Naive B cell (primary cell): ENCODE measurements around the gene SP140. TPM values are rescaled to one million over a fixed set of nuclear protein-coding genes. Genes with fewer than 3 reads are reported as not detected.
"Not testable (repeated sequence)": the region's sequence is repeated elsewhere in the genome, so short reads cannot be mapped to it uniquely, and the experiment has no call there.

Experiments used
- ATAC-seq, 2 donors: fragments of 150-1000 bp; cut with Tn5 transposase; 2 replicates each; pipeline ENCODE4 v1.10.0; 2021; ENCODE audit warnings: low read depth in 2 of 2, mild to moderate bottlenecking in 2 of 2, moderate library complexity in 2 of 2
- DNase-seq: peaks from one replicate; pipeline ENCODE4 v3.0.0; 2022
- H3K27ac Mint-ChIP-seq, 6 donors: one replicate each; pipeline ENCODE4 v1.8.0; 2020 to 2022; ENCODE audit warnings: mild to moderate bottlenecking in 6 of 6, mixed read lengths in 6 of 6, moderate library complexity in 5 of 6, inconsistent platforms in 2 of 6
- H3K27me3 Mint-ChIP-seq, 3 donors: one replicate each; pipeline ENCODE4 v1.8.0; 2021 to 2022; ENCODE audit warnings: mixed read lengths in 3 of 3, mild to moderate bottlenecking in 1 of 3
- H3K36me3 Mint-ChIP-seq, 2 donors: one replicate each; pipeline ENCODE4 v1.8.0; 2020 to 2022; ENCODE audit warnings: mixed read lengths in 2 of 2, inconsistent platforms in 1 of 2, mild to moderate bottlenecking in 1 of 2
- H3K4me1 Mint-ChIP-seq, 3 donors: one replicate each; pipeline ENCODE4 v1.8.0; 2020 to 2022; ENCODE audit warnings: mixed read lengths in 3 of 3, inconsistent platforms in 1 of 3, mild to moderate bottlenecking in 1 of 3, moderate library complexity in 1 of 3
- H3K4me3 Mint-ChIP-seq, 8 donors: one replicate each; pipeline ENCODE4 v1.8.0; 2020 to 2022; ENCODE audit warnings: mild to moderate bottlenecking in 8 of 8, mixed read lengths in 8 of 8, moderate library complexity in 8 of 8, inconsistent platforms in 2 of 8
- H3K9me3 Mint-ChIP-seq, 7 donors: one replicate each; pipeline ENCODE4 v1.8.0; 2020 to 2022; ENCODE audit warnings: mixed read lengths in 7 of 7, mild to moderate bottlenecking in 5 of 7, inconsistent platforms in 2 of 7, moderate library complexity in 1 of 7
- polyA plus RNA-seq, 6 donors: library from polyadenylated mRNA; unstranded; fragments of 300-500 nt; fragmentation: Illumina TruSeq; gene quantifications; one replicate each; pipeline ENCODE4 v1.2.3, GENCODE V29; 2021; ENCODE audit warnings: low read depth in 6 of 6

Gene SP140
- polyA plus RNA-seq, 6 donors from 2014 or later: 65.4 to 95.3 (median 76.7) TPM

GRCh38 chr2:230310792-230311191, 85.3 kb downstream of the SP140 start:
- peak in 1 of 2 donors; percentile 30 for ATAC-seq
- H3K4me3 Mint-ChIP-seq, H3K27me3 Mint-ChIP-seq, DNase-seq, H3K9me3 Mint-ChIP-seq: not testable (repeated sequence)
- Mint-ChIP-seq H3K36me3 (peaks cover 32 to 42% of the 10 kb centered on the region in 2 donors), H3K4me1 (peaks cover 13 to 26% (median 15%) of the 10 kb centered on the region in 3 donors), H3K27ac (peak overlapping the region in 1 of 6 donors; percentile 33)

- H3K4me1 Mint-ChIP-seq: peaks cover 13 to 33% (median 22%) of the 10 kb centered on the region in 3 donors
- not testable (repeated sequence) for DNase-seq
- H3K36me3 Mint-ChIP-seq: peaks cover 36 to 42% of the 10 kb centered on the region in 2 donors
Measured at GRCh38 chr2:230311634-230312033, 86.1 kb downstream of the SP140 start.

GRCh38 chr2:230312638-230313037, 87.1 kb downstream of the SP140 start:
- peaks cover 22 to 42% (median 22%) of the 10 kb centered on the region in 3 donors for H3K4me1 Mint-ChIP-seq
- ATAC-seq (no peak), DNase-seq (no peak)
- H3K9me3 Mint-ChIP-seq: no peaks in the 10 kb centered on the region
- H3K27ac Mint-ChIP-seq: peak overlapping the region in 5 of 6 donors; percentile 49 to 73 (median 70)
- peak overlapping the region in 1 of 8 donors; percentile 29 for H3K4me3 Mint-ChIP-seq
- peaks cover 36% of the 10 kb centered on the region in 2 donors for H3K36me3 Mint-ChIP-seq
- no peaks in the 10 kb centered on the region for H3K27me3 Mint-ChIP-seq

More at GRCh38 chr2:230311634-230312033, 86.1 kb downstream of the SP140 start:
- H3K27me3 Mint-ChIP-seq, H3K9me3 Mint-ChIP-seq, ATAC-seq: not testable (repeated sequence)
- peak overlapping the region in 1 of 8 donors; percentile 9 for H3K4me3 Mint-ChIP-seq
- peak overlapping the region in 4 of 6 donors; percentile 38 to 74 (median 57) for H3K27ac Mint-ChIP-seq

- Mint-ChIP-seq H3K4me3 (peak overlapping the region in 4 of 8 donors; percentile 12 to 88 (median 47)), H3K9me3 (peaks cover 0 to 2% (median 0%) of the 10 kb centered on the region in 7 donors), H3K27ac (peak overlapping the region; percentile 82 to 99 (median 92)), H3K36me3 (peaks cover 24 to 27% of the 10 kb centered on the region in 2 donors), H3K4me1 (peaks cover 47 to 79% (median 54%) of the 10 kb centered on the region in 3 donors), H3K27me3 (no peaks in the 10 kb centered on the region)
- no peak for DNase-seq
- no peak for ATAC-seq
Measured at GRCh38 chr2:230317366-230317765, 91.8 kb downstream of the SP140 start.

- H3K9me3 Mint-ChIP-seq: peaks cover 0 to 2% (median 0%) of the 10 kb centered on the region in 7 donors
- H3K27ac Mint-ChIP-seq: peak overlapping the region; percentile 82 to 99 (median 92)
- peak overlapping the region; percentile 63 to 89 (median 80) for H3K4me3 Mint-ChIP-seq
- H3K36me3 Mint-ChIP-seq: peaks cover 14 to 18% of the 10 kb centered on the region in 2 donors
- DNase-seq (peak; percentile 55), ATAC-seq (peak; percentile 58 to 64)
- H3K27me3 Mint-ChIP-seq: no peaks in the 10 kb centered on the region
- H3K4me1 Mint-ChIP-seq: peaks cover 51 to 86% (median 65%) of the 10 kb centered on the region in 3 donors
Measured at GRCh38 chr2:230318190-230319121, 92.9 kb downstream of the SP140 start.

- Mint-ChIP-seq H3K4me1 (peaks cover 52 to 87% (median 73%) of the 10 kb centered on the region in 3 donors), H3K36me3 (peaks cover 6 to 9% of the 10 kb centered on the region in 2 donors), H3K9me3 (peaks cover 0 to 2% (median 0%) of the 10 kb centered on the region in 7 donors), H3K27ac (peak overlapping the region; percentile 82 to 99 (median 92)), H3K27me3 (no peaks in the 10 kb centered on the region), H3K4me3 (peak overlapping the region; percentile 63 to 89 (median 80))
- DNase-seq (peak; percentile 73), ATAC-seq (peak; percentile 89 to 91)
Measured at GRCh38 chr2:230319211-230319862, 93.8 kb downstream of the SP140 start.

- no peak for ATAC-seq
- Mint-ChIP-seq H3K36me3 (peaks cover 0 to 2% of the 10 kb centered on the region in 2 donors), H3K27ac (peak overlapping the region in 5 of 6 donors; percentile 32 to 95 (median 62)), H3K9me3 (peaks cover 0 to 2% (median 0%) of the 10 kb centered on the region in 7 donors), H3K4me3 (peak overlapping the region in 1 of 8 donors; percentile 26), H3K4me1 (peaks cover 57 to 92% (median 86%) of the 10 kb centered on the region in 3 donors), H3K27me3 (no peaks in the 10 kb centered on the region)
- DNase-seq: no peak
Measured at GRCh38 chr2:230321031-230321430, 95.5 kb downstream of the SP140 start.

- Mint-ChIP-seq H3K36me3 (no peaks in the 10 kb centered on the region), H3K9me3 (peaks cover 0 to 2% (median 0%) of the 10 kb centered on the region in 7 donors), H3K4me3 (peak overlapping the region in 3 of 8 donors; percentile 3 to 78 (median 36)), H3K27ac (peak overlapping the region in 4 of 6 donors; percentile 24 to 88 (median 70)), H3K4me1 (peaks cover 67 to 93% (median 91%) of the 10 kb centered on the region in 3 donors), H3K27me3 (no peaks in the 10 kb centered on the region)
- no peak for ATAC-seq
- no peak for DNase-seq
Measured at GRCh38 chr2:230322561-230323384, 97.2 kb downstream of the SP140 start.

GRCh38 chr2:230323385-230324106, 98.0 kb downstream of the SP140 start:
- Mint-ChIP-seq H3K4me1 (peaks cover 64 to 90% (median 84%) of the 10 kb centered on the region in 3 donors), H3K27me3 (no peaks in the 10 kb centered on the region), H3K36me3 (no peaks in the 10 kb centered on the region), H3K4me3 (peak overlapping the region in 4 of 8 donors; percentile 15 to 96 (median 58)), H3K27ac (peak overlapping the region in 4 of 6 donors; percentile 20 to 94 (median 82)), H3K9me3 (no peaks in the 10 kb centered on the region)
- no peak for DNase-seq
- ATAC-seq: no peak

GRCh38 chr2:230324503-230324902, 99.0 kb downstream of the SP140 start:
- peaks cover 0 to 1% (median 0%) of the 10 kb centered on the region in 7 donors for H3K9me3 Mint-ChIP-seq
- peak overlapping the region in 4 of 6 donors; percentile 24 to 94 (median 56) for H3K27ac Mint-ChIP-seq
- H3K4me1 Mint-ChIP-seq: peaks cover 65 to 90% (median 84%) of the 10 kb centered on the region in 3 donors
- no peak for DNase-seq
- peaks cover 4 to 8% of the 10 kb centered on the region in 2 donors for H3K36me3 Mint-ChIP-seq
- H3K4me3 Mint-ChIP-seq: peak overlapping the region in 3 of 8 donors; percentile 25 to 96 (median 68)
- H3K27me3 Mint-ChIP-seq: no peaks in the 10 kb centered on the region
- ATAC-seq: no peak

GRCh38 chr2:230325316-230326243, 100.0 kb downstream of the SP140 start:
- peak overlapping the region in 5 of 6 donors; percentile 53 to 99 (median 89) for H3K27ac Mint-ChIP-seq
- no peaks in the 10 kb centered on the region for H3K27me3 Mint-ChIP-seq
- peaks cover 69 to 91% (median 85%) of the 10 kb centered on the region in 3 donors for H3K4me1 Mint-ChIP-seq
- peaks cover 14 to 18% of the 10 kb centered on the region in 2 donors for H3K36me3 Mint-ChIP-seq
- peak overlapping the region in 7 of 8 donors; percentile 64 to 98 (median 96) for H3K4me3 Mint-ChIP-seq
- ATAC-seq: no peak
- DNase-seq: no peak
- peaks cover 0 to 3% (median 0%) of the 10 kb centered on the region in 7 donors for H3K9me3 Mint-ChIP-seq
